K562 (cell line): ENCODE measurements around the gene PTAFR. TPM values are rescaled to one million over a fixed set of nuclear protein-coding genes. Genes with fewer than 3 reads are reported as not detected.

Experiments
- BCL6 ChIP-seq: fragments of 250-450 bp; sonication (Bioruptor Pico); IDR thresholded peaks from 2 replicates; pipeline ENCODE4 v1.4.0; 2020
- ELF2 ChIP-seq: fragments of 250-450 bp; sonication (Bioruptor Pico); IDR thresholded peaks from 2 replicates; pipeline ENCODE4 v1.5.0; 2021; ENCODE audit warnings: mild to moderate bottlenecking
- GABPA ChIP-seq: fragments of 200-800 bp; sonication (Bioruptor generic); conservative IDR thresholded peaks from 2 replicates; pipeline ENCODE4 v1.6.1; 2016; ENCODE audit warnings: low read depth, missing genetic modification characterization, missing compliant biosample characterization
- GTF2A2 ChIP-seq: IDR thresholded peaks from 2 replicates; pipeline ENCODE4 v1.6.1; 2016; ENCODE audit warnings: mild to moderate bottlenecking, missing genetic modification characterization, missing compliant biosample characterization
- MCM7 ChIP-seq, 2 experiments: fragments of 450-650 bp; IDR thresholded peaks; 2 replicates each; pipeline ENCODE4 v1.6.1; 2016 to 2018
- POLR2B ChIP-seq: fragments of 450-650 bp; IDR thresholded peaks from 2 replicates; pipeline ENCODE4 v1.6.1; 2018; ENCODE audit warnings: low read depth; ENCODE audit not compliant: partially characterized antibody
- RUNX1 ChIP-seq: sonication (generic); IDR thresholded peaks from 2 replicates; pipeline ENCODE4 v1.6.1; 2016; ENCODE audit warnings: antibody characterized with exemption, low read depth
- SAFB2 ChIP-seq: fragments of 200-400 bp; formaldehyde crosslinking; IDR thresholded peaks from 2 replicates; pipeline ENCODE4 v1.6.1; 2018; ENCODE audit warnings: borderline replicate concordance, low read length, low read depth, moderate library complexity; ENCODE audit not compliant: severe bottlenecking
- STAT5A ChIP-seq: IDR thresholded peaks from 2 replicates; pipeline ENCODE4 v1.6.1; 2012; ENCODE audit warnings: low read length, inconsistent platforms, borderline replicate concordance
- polyA plus RNA-seq, 8 experiments: library from polyadenylated mRNA; depleted of rRNA in 4 of 8; stranded (reverse) in 5 of 8; unstranded in 3 of 8; fragments of >200 nt; fragmentation: Nextera tagmentation in 2 of 8; fragmentation: Illumina TruSeq in 1 of 8; extraction: Ambion mirVana in 2 of 8; extraction: Trizol in 1 of 8; gene quantifications; 2 replicates each; pipeline versions ENCODE4 v1.2.1 to v1.2.3, GENCODE V29; 2011 to 2014; ENCODE audit warnings: inconsistent platforms in 1 of 8, missing spikeins in 1 of 8
- total RNA-seq, 7 experiments: library from RNA; depleted of rRNA in 6 of 7; stranded (reverse); fragments of >200 nt in 6 of 7; fragmentation: Illumina TruSeq in 2 of 7; extraction: Trizol in 2 of 7; gene quantifications; 2 replicates each; pipeline versions ENCODE4 v1.2.1 to v1.2.3, GENCODE V29; 2011 to 2021; ENCODE audit warnings: low replicate concordance in 1 of 7
- TF ChIP-seq, protein P1 (sequence below): fragments of 450-650 bp; IDR thresholded peaks from 2 replicates; pipeline ENCODE4 v1.6.1; 2018; ENCODE audit not compliant: partially characterized antibody

Gene PTAFR
- total and polyA plus RNA-seq, 9 of the 15 experiments (the other 6 are each of a cell fraction or from before 2014, with no cell fraction given): 0.15 to 0.55 (median 0.40) TPM; not detected in 1

DNA sequence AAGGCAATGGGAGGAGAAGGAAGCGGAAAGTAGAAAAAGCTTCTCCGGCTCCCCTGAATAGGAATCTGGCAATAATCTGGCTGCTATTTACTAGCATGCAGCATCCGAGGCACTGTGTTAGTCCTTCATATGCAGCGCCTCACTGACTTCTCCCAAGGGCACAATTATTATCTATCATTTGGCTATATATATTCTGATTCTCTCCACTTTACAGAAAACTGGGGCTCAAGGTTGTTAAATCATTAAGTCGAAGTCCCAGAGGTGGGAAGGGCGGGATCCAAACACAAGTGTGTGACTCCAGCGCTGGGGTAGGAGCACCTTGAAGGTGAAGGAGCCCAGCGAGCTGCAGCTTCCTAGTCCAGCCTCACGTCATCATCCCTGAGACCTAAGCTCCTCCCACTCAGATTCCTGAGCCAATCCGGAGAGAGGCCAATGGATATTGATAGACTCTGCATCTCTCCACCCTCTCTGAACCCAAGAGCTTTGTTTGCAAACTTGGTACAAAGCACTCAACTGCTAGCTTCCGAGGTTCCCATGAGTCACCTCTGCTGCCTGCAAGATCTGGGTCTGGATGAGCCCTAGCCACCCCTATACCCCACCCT is 71.5 kb downstream of the PTAFR start (continued):
- TF ChIP-seq, protein P1, sequence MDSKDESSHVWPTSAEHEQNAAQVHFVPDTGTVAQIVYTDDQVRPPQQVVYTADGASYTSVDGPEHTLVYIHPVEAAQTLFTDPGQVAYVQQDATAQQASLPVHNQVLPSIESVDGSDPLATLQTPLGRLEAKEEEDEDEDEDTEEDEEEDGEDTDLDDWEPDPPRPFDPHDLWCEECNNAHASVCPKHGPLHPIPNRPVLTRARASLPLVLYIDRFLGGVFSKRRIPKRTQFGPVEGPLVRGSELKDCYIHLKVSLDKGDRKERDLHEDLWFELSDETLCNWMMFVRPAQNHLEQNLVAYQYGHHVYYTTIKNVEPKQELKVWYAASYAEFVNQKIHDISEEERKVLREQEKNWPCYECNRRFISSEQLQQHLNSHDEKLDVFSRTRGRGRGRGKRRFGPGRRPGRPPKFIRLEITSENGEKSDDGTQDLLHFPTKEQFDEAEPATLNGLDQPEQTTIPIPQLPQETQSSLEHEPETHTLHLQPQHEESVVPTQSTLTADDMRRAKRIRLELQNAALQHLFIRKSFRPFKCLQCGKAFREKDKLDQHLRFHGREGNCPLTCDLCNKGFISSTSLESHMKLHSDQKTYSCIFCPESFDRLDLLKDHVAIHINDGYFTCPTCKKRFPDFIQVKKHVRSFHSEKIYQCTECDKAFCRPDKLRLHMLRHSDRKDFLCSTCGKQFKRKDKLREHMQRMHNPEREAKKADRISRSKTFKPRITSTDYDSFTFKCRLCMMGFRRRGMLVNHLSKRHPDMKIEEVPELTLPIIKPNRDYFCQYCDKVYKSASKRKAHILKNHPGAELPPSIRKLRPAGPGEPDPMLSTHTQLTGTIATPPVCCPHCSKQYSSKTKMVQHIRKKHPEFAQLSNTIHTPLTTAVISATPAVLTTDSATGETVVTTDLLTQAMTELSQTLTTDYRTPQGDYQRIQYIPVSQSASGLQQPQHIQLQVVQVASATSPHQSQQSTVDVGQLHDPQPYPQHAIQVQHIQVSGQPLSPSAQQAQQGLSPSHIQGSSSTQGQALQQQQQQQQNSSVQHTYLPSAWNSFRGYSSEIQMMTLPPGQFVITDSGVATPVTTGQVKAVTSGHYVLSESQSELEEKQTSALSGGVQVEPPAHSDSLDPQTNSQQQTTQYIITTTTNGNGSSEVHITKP: no peak
- TF ChIP-seq STAT5A (no peak), RUNX1 (no peak), BCL6 (CRISPR knock-in tag) (no peak), MCM7 (IDR thresholded peaks at IDR 0.05) (no peak), ELF2 (CRISPR knock-in tag) (no peak), SAFB2 (no peak), GTF2A2 (tag) (no peak), POLR2B (peak; percentile 66), GABPA (tag) (no peak)
